Measurements from ENCODE around the gene GMNN.
"Not testable (repeated sequence)": the region's sequence is repeated elsewhere in the genome, so short reads cannot be mapped to it uniquely, and the experiment has no call there.

GRCh38 chr6:24750878-24751277 lies 23.9 kb upstream of the GMNN start:
- TF ChIP-seq POLR2A (IDR thresholded peaks at IDR 0.05; ENCODE audit: low read depth); POLR2AphosphoS5 (IDR thresholded peaks at IDR 0.05); CTCF (IDR thresholded peaks at IDR 0.05): not testable (repeated sequence)

All from esophagus muscularis mucosa (tissue), 3 donors.